GM18861 (cell line): ENCODE measurements around the gene SLC35F2.
"Not testable (repeated sequence)": the region's sequence is repeated elsewhere in the genome, so short reads cannot be mapped to it uniquely, and the experiment has no call there.

ENCODE experiments used
- ATAC-seq: cut with Tn5 transposase; IDR thresholded peaks from one replicate; pipeline ENCODE4 v1.9.1; 2021; ENCODE audit not compliant: unreplicated experiment

Gene SLC35F2

GRCh38 chr11:107858217-107859070, at the start of gene SLC35F2:
SLC35F2 (minus strand) TSS chr11:107858787; CDS start chr11:107858767, 20 bp downstream.
- peak; percentile 93 for ATAC-seq

GRCh38 chr11:107908211-107908610, 49.6 kb upstream of the SLC35F2 start:
- no peak for ATAC-seq

GRCh38 chr11:107898270-107898669, 39.7 kb upstream of the SLC35F2 start:
- ATAC-seq = peak; percentile 80

DNA sequence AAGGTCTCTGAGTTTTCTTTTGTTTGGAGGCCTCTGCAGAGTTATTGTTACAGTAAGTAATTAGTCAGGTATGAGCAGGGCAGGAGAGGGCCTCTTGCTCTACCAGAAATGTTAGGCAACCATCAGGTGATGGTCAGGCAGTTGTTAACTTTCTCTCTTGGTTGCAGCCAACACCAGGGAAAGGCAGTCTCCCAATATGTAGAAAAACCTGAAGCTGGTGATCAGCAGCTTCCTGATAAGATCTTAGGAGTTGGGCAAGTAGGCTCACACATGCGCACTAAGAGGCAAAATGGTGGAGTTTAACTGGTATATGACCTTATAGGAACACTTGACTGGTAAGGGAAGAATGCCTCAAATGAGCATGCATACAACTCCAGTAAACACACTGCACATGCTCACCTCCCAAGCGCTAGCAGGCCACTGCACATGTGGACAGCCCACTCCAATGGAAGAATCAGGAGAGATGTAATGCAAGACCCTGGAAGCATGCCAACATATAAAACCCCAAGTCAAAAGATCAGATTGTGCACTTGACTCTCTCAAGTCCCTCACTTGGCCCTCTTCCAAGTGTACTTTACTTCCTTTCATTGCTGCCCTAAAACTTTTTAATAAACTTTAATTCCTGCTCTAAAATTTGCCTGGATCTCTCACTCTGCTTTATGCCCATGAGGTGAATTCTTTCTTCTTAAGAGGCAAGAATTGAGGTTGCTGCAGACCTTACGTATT, 23.7 kb upstream of the SLC35F2 start:
- no peak for ATAC-seq

DNA sequence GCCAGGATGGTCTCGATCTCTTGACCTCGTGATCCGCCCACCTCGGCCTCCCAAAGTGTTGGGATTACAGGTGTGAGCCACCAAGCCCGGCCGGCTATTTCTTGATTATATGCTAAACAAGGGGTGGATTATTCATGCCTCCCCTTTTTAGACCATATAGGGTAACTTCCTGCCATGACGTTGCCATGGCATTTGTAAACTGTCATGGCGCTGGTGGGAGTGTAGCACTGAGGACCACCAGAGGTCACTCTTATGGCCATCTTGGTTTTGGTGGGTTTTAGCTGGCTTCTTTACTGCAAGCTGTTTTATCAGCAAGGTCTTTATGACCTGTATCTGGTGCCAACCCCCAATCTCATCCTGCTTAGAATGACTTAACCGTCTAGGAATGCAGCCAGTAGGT, 22.9 kb upstream of the SLC35F2 start:
- ATAC-seq = not testable (repeated sequence)

DNA sequence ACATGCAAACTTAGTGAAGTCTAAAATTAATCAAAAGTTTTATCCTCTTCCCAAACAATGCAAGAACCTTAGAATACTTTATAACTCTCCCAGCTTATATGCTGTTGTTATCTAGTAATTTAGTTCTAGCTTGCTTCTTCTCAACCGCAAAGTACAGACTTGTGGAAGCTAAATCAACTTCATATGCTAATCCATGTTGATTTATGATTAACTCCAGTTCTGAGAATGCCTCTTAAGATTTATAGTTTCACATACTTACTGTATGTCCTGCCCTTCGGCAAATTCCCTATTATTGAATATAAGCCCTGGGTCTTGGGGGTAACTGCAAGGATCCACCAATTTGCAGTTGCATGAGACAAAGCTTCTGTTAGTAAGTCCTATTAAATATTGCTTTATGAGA, 17.6 kb upstream of the SLC35F2 start:
- ATAC-seq = no peak

DNA sequence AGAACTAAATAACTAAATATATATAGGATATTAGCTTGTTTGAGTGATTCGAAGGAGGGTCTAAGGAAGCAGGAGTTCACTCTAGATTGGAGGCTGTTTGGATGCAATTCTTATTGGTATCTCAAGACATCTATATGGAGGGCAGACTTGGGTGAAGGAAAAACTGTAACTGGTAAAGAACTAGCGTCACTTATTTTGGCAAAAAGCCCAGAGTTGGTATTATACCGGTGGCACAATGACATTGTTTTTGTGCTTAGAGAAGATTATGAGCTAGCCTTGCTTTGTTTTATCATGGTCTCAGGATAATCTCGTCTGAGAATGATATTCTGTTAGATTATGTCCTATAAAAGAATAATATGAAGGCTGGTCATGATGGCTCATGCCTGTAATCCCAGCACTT, 6.0 kb upstream of the SLC35F2 start:
- no peak for ATAC-seq

DNA sequence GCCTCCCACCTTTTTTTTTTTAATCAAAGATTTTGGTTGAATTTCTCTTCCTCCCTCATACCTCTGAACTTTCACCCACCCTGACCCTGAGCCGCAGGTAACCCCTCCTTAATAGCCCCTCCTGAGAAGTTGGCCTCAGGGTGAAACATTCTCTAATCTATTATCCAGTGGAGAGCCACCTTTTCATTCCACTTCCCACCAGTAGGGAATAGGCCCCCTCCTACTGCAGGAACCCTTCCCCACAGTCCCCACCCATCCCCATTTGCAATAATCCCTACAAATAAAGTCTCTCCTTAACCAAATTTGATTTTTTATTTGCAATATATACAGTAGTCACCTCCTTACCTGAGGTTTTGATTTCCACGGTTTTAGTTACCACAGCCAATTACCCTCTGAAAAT, 2.1 kb upstream of the SLC35F2 start:
- no peak for ATAC-seq

DNA sequence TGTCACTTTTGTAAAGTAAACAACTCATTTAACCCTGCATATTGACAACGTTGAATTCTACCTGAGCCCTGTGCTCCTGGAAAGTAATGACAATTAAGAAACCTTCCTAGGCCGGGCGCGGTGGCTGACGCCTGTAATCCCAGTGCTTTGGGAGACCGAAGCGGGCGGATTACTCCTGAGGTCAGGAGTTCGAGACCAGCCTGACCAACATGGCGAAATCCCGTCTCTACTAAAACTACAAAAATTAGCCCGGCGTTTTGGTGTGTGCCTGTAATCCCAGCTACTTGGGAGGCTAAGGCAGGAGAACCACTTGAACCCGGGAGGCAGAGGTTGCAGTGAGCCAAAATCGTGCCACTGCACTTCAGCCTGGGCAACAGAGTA, 1.6 kb upstream of the SLC35F2 start:
- ATAC-seq = not testable (repeated sequence)

GRCh38 chr11:107859459-107860239, 1.1 kb upstream of the SLC35F2 start:
- no peak for ATAC-seq

GRCh38 chr11:107857550-107858216, 904 bp downstream of the SLC35F2 start:
- no peak for ATAC-seq

DNA sequence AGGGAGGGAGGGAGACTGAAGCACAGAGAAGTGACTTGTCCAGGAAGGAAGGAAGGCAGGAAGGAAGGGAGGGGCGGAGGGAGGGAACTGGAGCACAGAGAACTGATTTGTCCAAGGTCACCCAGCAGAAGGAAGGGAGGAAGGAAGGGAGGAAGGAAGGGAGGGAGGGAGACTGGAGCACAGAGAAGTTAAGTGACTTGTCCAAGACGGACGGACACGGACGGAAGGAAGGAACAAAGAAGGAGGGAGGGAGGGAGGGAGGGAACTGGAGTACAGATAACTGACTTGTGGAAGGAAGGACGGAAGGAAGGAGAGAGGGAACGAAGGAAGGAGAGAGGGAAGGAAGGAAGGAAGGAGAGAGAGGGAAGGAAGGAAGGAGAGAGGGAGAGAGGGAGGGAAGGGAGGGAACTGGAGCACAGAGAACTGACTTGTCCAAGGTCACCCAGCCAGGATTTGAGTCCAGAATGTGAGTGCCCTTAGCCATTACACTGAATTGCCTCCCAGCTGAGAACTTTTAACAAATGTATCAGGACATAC, 1.5 kb downstream of the SLC35F2 start:
- ATAC-seq = no peak

DNA sequence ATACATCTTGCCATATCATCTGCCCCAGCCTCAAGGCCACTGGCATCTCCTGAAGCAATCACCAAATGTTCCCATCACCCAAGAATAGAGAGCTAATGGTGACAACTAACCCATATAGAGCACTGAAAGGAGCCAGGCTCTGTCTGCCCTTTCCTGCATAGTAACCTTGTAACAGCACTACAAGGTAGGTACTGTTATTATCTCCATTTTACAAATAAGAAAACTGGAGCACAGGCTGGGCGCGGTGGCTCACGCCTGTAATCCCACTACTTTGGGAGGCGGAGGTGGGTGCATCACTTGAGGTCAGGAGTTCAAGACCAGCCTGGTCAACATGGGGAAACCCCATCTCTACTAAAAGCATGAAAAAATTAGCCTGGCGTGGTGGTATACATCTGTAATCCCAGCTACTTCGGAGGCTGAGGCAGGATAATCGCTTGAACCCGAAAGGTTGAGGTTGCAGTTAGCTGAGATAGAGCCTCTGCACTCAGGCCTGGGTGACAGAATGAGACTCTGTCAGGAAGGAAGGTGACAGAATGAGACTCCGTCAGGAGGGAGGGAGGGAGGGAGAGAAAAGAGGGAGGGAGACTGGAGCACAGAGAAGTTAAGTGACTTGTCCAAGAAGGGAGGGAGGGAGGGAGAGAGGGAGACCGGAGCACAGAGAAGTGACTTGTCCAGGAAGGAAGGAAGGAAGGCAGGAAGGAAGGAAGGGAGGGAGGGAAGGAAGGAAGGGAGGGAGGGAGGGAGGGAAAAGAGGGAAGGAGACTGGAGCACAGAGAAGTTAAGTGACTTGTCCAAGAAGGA, 2.2 kb downstream of the SLC35F2 start:
- no peak for ATAC-seq

DNA sequence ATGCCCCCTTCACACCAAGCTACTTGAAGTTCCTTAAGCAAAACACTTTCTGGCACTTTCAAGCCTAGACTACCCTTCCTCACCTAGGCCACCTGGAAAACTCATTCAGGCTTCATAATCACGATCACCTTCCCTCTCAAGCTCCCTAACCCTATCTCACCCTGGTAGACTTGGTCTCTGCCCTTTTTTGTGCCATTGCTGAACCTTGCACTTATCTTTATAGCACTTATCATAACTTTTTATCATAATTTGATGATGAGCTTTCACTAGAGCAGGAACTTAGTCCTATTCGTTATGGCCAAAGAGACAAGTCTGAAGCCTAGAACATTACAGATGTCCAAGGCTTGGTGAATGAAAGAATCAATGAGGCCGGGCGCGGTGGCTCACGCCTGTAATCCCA, 5.5 kb downstream of the SLC35F2 start:
- ATAC-seq = no peak

- no peak for ATAC-seq
Observed at GRCh38 chr11:107851704-107852310, 6.8 kb downstream of the SLC35F2 start.

DNA sequence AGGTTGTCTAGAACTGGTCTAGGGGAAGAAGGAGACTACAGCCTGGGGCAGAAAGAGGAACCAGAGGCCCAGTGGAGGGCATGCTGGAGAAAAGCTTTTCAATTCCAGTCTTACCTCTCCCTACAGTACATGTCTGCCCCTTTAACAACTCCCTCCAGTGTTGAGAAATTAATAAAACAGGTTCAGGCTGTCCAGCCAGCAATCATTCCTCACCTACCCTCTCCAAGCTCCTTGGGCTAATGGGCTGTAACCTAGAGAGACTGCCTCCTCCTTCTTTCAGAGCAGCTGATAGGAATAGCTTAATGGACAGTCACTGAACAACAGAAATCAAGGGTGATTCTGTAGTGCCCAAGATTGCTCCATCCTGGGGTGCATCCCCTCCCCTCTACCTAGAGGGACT, 8.8 kb downstream of the SLC35F2 start:
- ATAC-seq = peak; percentile 46

DNA sequence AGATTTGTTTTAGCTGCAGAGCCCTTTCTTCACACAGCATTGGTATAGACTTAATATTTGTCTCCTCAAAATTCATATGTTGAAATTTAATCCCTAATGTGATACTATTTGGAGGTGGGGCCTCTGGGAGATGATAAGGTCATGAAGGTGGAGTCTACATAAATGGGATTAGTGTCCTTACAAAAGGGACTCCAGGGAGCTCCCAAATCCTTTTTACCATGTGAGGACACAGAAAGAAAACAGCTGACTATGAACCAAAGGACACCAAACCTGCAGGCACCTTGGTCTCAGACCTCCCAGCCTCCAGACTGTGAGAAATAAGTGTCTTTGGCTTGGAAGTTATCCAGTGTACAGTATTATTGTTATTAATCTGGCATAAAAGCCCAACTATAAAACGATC, 10.2 kb downstream of the SLC35F2 start:
- no peak for ATAC-seq

DNA sequence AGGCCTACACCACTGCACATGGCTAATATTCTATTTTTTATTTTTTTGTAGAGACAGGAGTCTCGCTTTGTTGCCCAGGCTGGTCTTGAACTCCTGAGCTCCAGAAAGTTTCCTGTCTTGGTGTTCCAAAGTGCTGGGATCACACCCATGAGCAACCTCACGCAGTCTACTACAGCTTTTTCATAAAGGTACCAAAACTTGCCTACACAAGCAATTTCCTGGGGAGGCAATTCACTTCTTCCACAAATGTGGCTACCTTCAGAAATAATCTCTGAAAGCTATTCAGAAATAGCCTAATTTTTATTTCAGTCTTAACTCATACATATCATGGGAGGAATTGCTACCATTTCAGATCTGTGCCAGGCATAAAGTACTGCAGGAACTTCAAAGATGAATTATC, 11.4 kb downstream of the SLC35F2 start:
- ATAC-seq = no peak

DNA sequence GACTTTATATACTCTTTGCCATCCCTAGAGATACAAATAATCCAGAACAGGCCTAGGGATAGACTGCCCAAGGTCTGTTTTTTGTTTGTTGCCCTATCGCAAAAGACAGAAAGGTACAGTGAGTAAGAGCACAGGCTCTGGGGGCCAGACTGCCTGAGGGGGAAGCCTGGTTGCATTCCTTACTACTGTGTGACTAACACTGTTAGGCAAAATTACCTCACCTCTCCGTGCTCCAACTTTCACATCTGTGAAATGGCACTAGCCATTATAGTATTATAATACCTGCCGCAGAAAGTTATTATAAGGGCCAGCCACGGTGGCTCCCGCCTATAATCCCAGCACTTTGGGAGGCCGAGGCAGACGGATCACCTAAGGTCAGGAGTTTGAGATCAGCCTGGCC, 14.5 kb downstream of the SLC35F2 start:
- ATAC-seq = no peak
